A172 (cell line): ENCODE measurements around the gene RFX3. TPM values are rescaled to one million over a fixed set of nuclear protein-coding genes. Genes with fewer than 3 reads are reported as not detected.
A peak's percentile ranks its signal among the peaks of the same experiment; 100 is the strongest.
"Not testable (repeated sequence)": the region's sequence is repeated elsewhere in the genome, so short reads cannot be mapped to it uniquely, and the experiment has no call there.

ENCODE experiments used
- DNase-seq: peaks from one replicate; pipeline ENCODE4 v3.0.0-alpha.2; 2015; ENCODE audit warnings: low spot score
- total RNA-seq: library from RNA; depleted of rRNA; stranded (reverse); fragments of >200 nt; shearing (Covaris generic); gene quantifications from 2 replicates; pipeline ENCODE4 v1.2.3, GENCODE V29; 2014

RFX3 gene
- total RNA-seq, 1 experiment from 2014 or later: 3.1 TPM

DNA sequence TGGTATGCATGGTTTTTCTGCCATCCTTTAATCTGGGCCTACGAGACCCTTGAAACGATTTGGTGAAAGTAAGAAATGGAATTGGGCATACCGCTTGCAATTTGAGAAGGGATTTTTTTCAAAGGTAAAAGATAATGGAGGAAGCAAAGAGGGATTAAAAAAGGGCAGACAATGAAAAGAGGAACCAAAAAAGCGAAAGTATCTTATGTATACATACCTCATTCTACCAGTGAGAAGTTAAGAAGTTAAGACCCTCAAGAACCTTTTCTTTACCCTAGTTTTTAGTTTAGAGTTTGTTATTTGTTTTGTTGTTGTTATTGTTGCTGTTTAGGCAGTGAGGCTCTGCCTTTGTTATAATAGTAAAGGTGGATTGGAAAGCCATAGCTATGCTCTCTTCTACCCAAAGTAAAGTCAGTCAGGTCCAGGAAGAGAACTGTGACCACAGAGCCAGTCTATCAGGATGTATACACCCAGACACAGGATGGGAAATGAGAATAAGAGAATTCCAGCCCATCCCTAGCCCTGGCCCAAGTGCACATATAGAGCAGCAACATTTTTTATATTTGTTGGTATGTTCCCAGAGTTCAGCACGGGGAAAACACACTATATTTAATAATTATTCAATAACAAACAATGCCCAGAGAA, 166.6 kb downstream of the RFX3 start:
- no peak for DNase-seq

- DNase-seq: no peak
These were observed 177.6 kb downstream of the RFX3 start for GRCh38 chr9:3348169-3348568.

GRCh38 chr9:3346549-3346948, 179.3 kb downstream of the RFX3 start:
- DNase-seq: no peak

DNA sequence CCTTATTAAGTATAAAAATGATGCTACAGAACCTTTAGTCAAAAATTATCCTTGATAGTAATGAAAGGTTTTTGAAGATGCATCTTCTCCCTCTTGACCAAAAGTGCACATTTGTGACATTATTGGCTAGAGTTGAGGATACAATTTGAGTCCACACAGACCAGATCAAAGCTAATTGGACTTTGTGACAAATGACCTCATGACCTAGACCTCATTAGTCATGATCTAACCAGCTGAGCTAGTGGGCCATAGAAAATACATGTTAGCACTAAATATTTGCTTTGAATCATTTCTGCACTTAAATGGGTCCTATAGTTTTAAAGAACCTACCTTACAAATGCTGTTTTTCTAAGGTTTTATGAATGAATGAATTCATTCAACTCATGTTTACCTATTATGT, 182.1 kb downstream of the RFX3 start:
- no peak for DNase-seq

DNA sequence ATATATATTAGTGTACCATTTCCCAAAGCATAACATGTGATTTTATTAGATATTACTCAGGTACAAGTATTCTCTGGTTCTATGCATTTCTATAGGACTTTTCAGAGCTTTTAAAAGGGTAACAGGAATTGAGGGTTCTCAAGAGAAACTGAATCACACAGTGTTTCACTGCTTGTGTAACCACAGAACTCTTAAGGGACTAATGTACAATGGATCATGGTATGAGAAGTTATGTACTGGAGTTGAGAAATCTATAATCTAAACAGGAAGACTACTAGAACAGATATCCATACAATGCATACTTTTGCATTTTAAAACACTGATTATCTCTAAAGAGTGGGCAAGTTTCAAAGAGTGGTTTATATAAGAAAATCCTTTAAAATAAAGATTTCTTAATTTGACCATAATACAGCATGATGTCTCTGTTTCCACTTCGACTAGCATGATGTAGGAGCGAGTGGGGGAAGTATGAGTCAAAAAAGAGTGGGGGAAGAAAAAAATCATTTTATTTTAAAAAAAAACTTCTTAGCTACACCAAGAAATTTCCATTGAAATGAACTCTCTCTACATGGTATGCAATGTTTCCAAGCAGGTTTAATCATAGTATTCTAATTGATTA, 183.5 kb downstream of the RFX3 start:
- DNase-seq: no peak

GRCh38 chr9:3337515-3338225, 188.1 kb downstream of the RFX3 start:
- peak; percentile 13 for DNase-seq

GRCh38 chr9:3336951-3337350, 188.8 kb downstream of the RFX3 start:
- no peak for DNase-seq

GRCh38 chr9:3332802-3333201, 193.0 kb downstream of the RFX3 start:
- DNase-seq: no peak

GRCh38 chr9:3331801-3332200, 194.0 kb downstream of the RFX3 start:
- no peak for DNase-seq

DNA sequence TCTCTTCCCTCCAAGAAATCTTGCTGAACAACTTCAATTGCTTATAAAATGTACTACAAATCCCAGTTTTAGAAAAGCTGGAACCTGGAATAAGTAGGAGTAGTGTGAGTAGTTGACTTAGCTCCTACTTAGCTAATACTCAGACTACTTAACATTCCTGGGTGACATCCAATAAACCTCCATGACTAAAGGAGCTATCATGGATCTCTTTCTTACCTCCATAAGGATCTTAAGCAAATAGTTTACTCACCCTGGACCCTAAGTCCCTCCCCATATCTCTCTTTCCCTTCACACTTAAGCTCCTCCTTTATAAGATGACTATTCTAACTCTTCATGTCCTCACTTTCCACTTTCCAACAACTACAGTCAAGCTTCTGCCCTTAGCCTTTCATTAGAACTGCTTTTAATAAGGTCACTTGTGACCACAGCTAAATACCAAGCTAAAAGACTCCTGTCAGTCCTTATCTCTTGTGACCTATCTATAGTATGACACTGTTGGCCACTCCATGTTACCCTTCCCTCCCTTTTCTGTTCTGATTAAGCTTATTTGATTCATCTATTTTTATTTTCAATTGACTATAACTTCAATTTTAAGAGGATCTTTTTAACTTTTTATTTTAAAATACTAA, 194.9 kb downstream of the RFX3 start:
- DNase-seq: peak; percentile 61

DNA sequence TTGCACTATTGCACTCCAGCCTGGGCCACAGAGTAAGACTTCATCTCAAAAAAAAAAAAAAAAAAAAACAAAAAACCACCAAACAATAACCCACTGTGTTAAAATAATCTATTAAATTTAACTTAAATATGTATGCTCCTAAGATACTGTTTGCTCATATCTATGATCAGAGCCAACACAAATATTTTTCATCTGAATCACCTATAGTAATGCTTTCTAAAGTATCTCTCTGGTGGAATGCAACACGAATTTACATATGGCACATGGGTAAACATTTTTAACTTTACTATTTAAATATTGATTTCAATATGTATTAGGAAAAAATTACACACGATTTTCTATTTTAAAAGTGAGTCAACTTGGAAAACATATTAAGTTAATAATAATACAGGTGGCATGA, 196.4 kb downstream of the RFX3 start:
- no peak for DNase-seq

DNA sequence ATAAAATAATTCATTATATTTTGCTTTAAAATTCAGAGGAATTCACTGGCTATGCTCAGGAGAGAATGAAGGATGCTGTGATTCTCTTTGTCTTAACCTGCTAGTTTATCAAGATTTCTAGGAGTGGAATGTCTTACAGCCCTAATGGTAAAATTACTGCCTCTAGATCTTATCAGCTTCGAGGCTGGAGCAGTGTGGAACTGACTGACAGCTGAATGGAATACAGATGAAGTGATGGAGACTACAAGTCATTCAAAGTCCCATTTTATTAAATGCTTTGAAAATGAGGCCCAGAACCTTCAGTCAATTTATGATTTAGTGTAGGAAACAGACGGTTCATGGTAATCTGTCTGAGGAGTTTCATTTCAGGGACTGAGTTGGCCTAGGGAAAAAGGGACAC, 202.1 kb downstream of the RFX3 start:
- DNase-seq: no peak

DNA sequence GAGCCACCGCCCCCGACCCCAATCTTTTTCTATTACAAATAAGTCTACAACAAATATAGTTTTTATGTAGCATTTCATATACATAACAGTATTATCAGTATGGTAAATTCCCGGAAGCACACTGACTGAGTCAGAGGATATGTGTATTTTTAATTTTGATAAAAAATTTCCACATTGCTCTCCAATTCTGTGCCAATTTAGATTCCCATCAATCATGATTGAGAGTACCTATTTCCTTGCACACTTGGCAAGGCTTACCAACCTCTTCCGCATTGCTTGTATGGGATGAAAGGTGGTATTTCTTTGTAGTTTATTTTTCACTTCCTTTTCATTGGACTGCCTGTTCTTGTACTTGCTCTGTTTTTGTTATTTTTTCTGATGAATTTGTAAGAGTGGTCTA, 204.6 kb downstream of the RFX3 start:
- DNase-seq: no peak

GRCh38 chr9:3312595-3312994, 213.2 kb downstream of the RFX3 start:
- DNase-seq: not testable (repeated sequence)

DNA sequence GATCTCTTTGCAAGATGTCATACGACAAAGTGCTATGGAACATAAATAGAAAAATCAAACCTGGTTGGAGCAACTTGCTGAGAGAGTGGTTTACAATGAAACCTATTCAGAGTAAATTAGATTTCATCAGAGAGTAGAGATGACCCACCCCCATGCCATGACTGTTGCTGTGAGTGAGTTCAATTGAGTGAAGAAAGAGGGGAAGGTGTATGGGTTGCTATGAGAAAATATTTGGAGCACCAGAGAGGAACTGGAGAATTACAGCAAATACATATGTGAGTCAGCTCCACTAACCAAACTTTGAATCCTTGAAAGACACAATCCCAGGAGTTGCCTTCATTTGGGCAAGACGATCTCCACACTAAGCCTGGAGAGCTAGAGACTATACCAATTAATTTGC, 217.2 kb downstream of the RFX3 start:
- DNase-seq: no peak

DNA sequence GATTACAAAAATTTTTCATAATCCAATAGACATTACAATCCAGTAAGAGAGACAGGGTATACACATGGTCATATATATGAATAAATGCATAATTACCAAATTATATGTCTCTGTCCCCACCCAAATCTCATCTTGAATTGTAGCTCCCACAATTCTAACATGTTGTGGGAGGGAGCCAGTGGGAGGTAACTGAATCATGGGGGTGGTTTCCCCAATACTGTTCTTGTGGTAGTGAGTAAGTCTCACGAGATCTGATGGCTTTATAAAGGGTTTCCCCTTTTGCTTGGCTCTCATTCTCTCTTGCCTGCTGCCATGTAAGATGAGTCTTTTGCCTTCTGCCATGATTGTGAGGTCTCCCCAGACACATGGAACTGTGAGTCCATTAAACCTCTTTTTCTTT, 221.4 kb downstream of the RFX3 start:
- DNase-seq: not testable (repeated sequence)

DNA sequence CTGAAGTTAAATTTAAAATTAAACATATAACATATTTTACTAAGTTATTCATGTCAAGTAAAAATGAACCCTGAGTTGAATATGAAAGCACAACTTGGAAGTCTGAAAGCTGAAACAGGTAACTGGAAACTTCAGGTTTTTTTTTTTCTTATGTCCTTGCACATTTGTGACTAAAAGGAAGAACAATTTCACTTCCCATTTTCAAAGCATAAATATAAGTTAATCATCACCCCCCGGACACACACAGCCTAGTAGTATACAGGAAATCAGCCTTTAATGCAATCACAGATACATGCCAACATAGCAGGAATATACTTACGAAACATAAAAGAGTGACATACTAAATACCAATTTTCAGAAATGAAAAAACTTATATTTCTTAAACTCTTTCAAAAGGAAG, 225.9 kb downstream of the RFX3 start:
- no peak for DNase-seq

GRCh38 chr9:3296536-3296935, 229.3 kb downstream of the RFX3 start:
- DNase-seq: no peak

GRCh38 chr9:3292311-3292710, 233.5 kb downstream of the RFX3 start:
- DNase-seq: no peak

- DNase-seq: no peak
These were observed 235.5 kb downstream of the RFX3 start for GRCh38 chr9:3290231-3290840.

DNA sequence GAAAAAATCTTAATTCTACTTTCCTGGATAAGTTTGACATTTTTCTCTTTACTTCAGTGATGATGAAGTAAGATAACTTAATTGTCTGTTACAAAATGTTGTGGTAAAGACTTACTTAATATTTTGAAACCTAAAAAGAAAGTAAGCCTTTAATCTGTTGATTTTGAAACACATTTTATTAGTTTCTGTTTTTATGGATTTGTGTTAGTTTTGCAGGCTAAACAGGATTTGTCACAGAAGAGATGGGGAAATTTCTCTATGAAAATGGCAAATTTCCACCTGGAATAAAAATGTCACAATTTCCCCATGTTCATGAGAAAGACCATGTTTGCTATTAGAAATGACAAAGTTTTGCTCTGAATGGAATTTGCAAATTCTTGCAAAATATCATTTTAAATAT, 237.1 kb downstream of the RFX3 start:
- DNase-seq: no peak
